ENCODE data around the gene DNER. TPM values are rescaled to one million over a fixed set of nuclear protein-coding genes. Genes with fewer than 3 reads are reported as not detected.

The DNER gene
- total RNA-seq, 1 experiment from 2014 or later: 3.7 TPM

DNA sequence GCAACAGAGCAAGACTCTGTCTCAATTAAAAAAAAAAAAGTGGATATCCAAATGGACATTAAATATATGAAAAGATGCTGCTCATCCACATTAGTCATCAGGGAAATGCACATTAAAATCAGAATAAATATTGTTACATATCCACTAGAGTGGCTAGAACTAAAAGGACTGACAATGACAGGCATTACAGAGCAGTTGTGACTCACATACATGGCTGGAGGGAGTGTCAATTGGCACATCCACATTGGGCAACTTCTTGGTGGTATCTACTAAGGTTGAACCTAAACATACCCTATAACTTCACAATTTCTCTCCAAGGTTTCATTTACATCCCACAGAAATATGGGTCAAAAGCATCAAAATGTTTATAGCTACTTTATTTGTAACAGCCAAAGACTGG, 14.0 kb upstream of the DNER start:
- Mint-ChIP-seq H3K27me3 (ENCODE audit: low read depth) (no peaks in the 10 kb centered on the region; the same call in 1 of the 2 replicates), H3K4me3 (no peak overlapping the region), H3K4me1 (peaks cover 13% of the 10 kb centered on the region), H3K27ac (no peak overlapping the region), H3K9me3 (no peaks in the 10 kb centered on the region), H3K36me3 (no peaks in the 10 kb centered on the region)
- ChIA-PET POLR2A (no interaction called here), CTCF (no interaction called here)
- DNase-seq (ENCODE audit: low spot score) (no peak), ATAC-seq (no peak)
- TF ChIP-seq NR1H2 (CRISPR knock-in tag; IDR thresholded peaks at IDR 0.05) (no peak), ZNF121 (CRISPR knock-in tag; IDR thresholded peaks at IDR 0.05) (no peak), NFYB (CRISPR knock-in tag; conservative IDR thresholded peaks at IDR 0.05; ENCODE audit: low read depth) (no peak), GTF2I (CRISPR knock-in tag; conservative IDR thresholded peaks at IDR 0.05) (no peak), EMX1 (CRISPR knock-in tag; IDR thresholded peaks at IDR 0.05) (no peak), NFE2L1 (CRISPR knock-in tag; IDR thresholded peaks at IDR 0.05) (no peak), GRHL2 (CRISPR knock-in tag; IDR thresholded peaks at IDR 0.05; ENCODE audit: insufficient replicate concordance, severe bottlenecking) (no peak), CREB1 (CRISPR knock-in tag; IDR thresholded peaks at IDR 0.05) (no peak), ELF4 (CRISPR knock-in tag; IDR thresholded peaks at IDR 0.05; ENCODE audit: low read depth) (no peak), SMAD3 (CRISPR knock-in tag; IDR thresholded peaks at IDR 0.05; ENCODE audit: borderline replicate concordance) (no peak), JUN (CRISPR knock-in tag; IDR thresholded peaks at IDR 0.05) (no peak), ZNF232 (CRISPR knock-in tag; IDR thresholded peaks at IDR 0.05) (no peak), RORB (CRISPR knock-in tag; IDR thresholded peaks at IDR 0.05) (no peak), MXD4 (CRISPR knock-in tag; IDR thresholded peaks at IDR 0.05; ENCODE audit: borderline replicate concordance) (no peak)
- TF ChIP-seq, protein P1, sequence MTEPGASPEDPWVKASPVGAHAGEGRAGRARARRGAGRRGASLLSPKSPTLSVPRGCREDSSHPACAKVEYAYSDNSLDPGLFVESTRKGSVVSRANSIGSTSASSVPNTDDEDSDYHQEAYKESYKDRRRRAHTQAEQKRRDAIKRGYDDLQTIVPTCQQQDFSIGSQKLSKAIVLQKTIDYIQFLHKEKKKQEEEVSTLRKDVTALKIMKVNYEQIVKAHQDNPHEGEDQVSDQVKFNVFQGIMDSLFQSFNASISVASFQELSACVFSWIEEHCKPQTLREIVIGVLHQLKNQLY (CRISPR knock-in tag; IDR thresholded peaks at IDR 0.05): no peak
- TF ChIP-seq, protein P2, sequence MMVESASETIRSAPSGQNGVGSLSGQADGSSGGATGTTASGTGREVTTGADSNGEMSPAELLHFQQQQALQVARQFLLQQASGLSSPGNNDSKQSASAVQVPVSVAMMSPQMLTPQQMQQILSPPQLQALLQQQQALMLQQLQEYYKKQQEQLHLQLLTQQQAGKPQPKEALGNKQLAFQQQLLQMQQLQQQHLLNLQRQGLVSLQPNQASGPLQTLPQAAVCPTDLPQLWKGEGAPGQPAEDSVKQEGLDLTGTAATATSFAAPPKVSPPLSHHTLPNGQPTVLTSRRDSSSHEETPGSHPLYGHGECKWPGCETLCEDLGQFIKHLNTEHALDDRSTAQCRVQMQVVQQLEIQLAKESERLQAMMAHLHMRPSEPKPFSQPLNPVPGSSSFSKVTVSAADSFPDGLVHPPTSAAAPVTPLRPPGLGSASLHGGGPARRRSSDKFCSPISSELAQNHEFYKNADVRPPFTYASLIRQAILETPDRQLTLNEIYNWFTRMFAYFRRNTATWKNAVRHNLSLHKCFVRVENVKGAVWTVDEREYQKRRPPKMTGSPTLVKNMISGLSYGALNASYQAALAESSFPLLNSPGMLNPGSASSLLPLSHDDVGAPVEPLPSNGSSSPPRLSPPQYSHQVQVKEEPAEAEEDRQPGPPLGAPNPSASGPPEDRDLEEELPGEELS (CRISPR knock-in tag; IDR thresholded peaks at IDR 0.05): no peak
- TF ChIP-seq, protein P3, sequence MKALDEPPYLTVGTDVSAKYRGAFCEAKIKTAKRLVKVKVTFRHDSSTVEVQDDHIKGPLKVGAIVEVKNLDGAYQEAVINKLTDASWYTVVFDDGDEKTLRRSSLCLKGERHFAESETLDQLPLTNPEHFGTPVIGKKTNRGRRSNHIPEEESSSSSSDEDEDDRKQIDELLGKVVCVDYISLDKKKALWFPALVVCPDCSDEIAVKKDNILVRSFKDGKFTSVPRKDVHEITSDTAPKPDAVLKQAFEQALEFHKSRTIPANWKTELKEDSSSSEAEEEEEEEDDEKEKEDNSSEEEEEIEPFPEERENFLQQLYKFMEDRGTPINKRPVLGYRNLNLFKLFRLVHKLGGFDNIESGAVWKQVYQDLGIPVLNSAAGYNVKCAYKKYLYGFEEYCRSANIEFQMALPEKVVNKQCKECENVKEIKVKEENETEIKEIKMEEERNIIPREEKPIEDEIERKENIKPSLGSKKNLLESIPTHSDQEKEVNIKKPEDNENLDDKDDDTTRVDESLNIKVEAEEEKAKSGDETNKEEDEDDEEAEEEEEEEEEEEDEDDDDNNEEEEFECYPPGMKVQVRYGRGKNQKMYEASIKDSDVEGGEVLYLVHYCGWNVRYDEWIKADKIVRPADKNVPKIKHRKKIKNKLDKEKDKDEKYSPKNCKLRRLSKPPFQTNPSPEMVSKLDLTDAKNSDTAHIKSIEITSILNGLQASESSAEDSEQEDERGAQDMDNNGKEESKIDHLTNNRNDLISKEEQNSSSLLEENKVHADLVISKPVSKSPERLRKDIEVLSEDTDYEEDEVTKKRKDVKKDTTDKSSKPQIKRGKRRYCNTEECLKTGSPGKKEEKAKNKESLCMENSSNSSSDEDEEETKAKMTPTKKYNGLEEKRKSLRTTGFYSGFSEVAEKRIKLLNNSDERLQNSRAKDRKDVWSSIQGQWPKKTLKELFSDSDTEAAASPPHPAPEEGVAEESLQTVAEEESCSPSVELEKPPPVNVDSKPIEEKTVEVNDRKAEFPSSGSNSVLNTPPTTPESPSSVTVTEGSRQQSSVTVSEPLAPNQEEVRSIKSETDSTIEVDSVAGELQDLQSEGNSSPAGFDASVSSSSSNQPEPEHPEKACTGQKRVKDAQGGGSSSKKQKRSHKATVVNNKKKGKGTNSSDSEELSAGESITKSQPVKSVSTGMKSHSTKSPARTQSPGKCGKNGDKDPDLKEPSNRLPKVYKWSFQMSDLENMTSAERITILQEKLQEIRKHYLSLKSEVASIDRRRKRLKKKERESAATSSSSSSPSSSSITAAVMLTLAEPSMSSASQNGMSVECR (CRISPR knock-in tag; IDR thresholded peaks at IDR 0.05; ENCODE audit: borderline replicate concordance): no peak
- TF ChIP-seq, protein P4, sequence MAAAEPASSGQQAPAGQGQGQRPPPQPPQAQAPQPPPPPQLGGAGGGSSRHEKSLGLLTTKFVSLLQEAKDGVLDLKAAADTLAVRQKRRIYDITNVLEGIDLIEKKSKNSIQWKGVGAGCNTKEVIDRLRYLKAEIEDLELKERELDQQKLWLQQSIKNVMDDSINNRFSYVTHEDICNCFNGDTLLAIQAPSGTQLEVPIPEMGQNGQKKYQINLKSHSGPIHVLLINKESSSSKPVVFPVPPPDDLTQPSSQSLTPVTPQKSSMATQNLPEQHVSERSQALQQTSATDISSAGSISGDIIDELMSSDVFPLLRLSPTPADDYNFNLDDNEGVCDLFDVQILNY (CRISPR knock-in tag; IDR thresholded peaks at IDR 0.05): no peak
- TF ChIP-seq, protein P5, sequence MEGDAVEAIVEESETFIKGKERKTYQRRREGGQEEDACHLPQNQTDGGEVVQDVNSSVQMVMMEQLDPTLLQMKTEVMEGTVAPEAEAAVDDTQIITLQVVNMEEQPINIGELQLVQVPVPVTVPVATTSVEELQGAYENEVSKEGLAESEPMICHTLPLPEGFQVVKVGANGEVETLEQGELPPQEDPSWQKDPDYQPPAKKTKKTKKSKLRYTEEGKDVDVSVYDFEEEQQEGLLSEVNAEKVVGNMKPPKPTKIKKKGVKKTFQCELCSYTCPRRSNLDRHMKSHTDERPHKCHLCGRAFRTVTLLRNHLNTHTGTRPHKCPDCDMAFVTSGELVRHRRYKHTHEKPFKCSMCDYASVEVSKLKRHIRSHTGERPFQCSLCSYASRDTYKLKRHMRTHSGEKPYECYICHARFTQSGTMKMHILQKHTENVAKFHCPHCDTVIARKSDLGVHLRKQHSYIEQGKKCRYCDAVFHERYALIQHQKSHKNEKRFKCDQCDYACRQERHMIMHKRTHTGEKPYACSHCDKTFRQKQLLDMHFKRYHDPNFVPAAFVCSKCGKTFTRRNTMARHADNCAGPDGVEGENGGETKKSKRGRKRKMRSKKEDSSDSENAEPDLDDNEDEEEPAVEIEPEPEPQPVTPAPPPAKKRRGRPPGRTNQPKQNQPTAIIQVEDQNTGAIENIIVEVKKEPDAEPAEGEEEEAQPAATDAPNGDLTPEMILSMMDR (IDR thresholded peaks at IDR 0.05): no peak
- TF ChIP-seq, protein P6, sequence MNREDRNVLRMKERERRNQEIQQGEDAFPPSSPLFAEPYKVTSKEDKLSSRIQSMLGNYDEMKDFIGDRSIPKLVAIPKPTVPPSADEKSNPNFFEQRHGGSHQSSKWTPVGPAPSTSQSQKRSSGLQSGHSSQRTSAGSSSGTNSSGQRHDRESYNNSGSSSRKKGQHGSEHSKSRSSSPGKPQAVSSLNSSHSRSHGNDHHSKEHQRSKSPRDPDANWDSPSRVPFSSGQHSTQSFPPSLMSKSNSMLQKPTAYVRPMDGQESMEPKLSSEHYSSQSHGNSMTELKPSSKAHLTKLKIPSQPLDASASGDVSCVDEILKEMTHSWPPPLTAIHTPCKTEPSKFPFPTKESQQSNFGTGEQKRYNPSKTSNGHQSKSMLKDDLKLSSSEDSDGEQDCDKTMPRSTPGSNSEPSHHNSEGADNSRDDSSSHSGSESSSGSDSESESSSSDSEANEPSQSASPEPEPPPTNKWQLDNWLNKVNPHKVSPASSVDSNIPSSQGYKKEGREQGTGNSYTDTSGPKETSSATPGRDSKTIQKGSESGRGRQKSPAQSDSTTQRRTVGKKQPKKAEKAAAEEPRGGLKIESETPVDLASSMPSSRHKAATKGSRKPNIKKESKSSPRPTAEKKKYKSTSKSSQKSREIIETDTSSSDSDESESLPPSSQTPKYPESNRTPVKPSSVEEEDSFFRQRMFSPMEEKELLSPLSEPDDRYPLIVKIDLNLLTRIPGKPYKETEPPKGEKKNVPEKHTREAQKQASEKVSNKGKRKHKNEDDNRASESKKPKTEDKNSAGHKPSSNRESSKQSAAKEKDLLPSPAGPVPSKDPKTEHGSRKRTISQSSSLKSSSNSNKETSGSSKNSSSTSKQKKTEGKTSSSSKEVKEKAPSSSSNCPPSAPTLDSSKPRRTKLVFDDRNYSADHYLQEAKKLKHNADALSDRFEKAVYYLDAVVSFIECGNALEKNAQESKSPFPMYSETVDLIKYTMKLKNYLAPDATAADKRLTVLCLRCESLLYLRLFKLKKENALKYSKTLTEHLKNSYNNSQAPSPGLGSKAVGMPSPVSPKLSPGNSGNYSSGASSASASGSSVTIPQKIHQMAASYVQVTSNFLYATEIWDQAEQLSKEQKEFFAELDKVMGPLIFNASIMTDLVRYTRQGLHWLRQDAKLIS (CRISPR knock-in tag; IDR thresholded peaks at IDR 0.05; ENCODE audit: borderline replicate concordance): no peak

Data from WTC11 (cell line).